GM19025 (cell line): ENCODE measurements around the gene TAF5.
"Not testable (repeated sequence)": the region's sequence is repeated elsewhere in the genome, so short reads cannot be mapped to it uniquely, and the experiment has no call there.

Experiments used
- ATAC-seq: cut with Tn5 transposase; IDR thresholded peaks from one replicate; pipeline ENCODE4 v1.9.1; 2021; ENCODE audit warnings: mild to moderate bottlenecking, low read depth, moderate library complexity; ENCODE audit not compliant: unreplicated experiment

Gene TAF5

DNA sequence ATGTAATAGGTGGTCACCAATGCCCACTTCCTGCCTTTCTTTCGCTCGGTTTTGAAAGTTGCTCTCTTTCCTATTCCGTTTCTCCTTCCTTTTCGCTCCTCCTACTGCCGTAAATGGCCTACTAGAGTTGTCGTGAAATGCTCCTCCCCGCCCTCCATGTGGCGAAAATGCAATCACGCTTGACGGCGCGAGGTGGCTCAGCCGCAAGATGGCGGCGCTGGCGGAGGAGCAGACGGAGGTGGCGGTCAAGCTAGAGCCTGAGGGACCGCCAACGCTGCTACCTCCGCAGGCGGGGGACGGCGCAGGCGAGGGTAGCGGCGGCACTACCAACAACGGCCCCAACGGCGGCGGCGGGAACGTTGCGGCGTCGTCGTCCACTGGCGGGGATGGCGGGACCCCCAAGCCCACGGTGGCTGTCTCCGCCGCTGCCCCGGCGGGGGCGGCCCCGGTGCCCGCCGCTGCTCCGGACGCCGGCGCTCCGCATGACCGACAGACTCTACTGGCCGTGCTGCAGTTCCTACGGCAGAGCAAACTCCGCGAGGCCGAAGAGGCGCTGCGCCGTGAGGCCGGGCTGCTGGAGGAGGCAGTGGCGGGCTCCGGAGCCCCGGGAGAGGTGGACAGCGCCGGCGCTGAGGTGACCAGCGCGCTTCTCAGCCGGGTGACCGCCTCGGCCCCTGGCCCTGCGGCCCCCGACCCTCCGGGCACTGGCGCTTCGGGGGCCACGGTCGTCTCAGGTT lies at the start of gene TAF5:
TSS of gene TAF5 (plus strand) at position 195 of the 737 bp plus-strand sequence. CDS start at position 209, 14 bp downstream.
- peak; percentile 43 for ATAC-seq

DNA sequence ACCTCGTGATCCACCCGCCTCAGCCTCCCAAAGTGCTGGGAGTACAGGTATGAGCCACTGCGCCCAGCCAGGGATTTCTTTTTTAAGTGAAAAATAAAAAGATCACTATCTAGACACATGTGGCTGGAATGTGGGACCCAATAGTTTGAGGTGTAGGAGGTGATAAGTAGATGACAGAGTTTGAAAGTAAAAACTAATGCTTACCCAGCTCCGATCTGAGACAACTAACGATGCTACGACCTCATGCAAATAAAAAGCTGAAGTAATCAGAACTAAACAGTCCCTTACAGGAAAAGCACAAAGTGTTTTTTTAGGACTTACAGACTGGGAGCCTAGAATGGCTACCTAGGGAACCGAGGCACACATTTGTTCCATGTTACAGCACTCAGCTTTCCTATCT lies 39.9 kb upstream of the TAF5 start:
- no peak for ATAC-seq

DNA sequence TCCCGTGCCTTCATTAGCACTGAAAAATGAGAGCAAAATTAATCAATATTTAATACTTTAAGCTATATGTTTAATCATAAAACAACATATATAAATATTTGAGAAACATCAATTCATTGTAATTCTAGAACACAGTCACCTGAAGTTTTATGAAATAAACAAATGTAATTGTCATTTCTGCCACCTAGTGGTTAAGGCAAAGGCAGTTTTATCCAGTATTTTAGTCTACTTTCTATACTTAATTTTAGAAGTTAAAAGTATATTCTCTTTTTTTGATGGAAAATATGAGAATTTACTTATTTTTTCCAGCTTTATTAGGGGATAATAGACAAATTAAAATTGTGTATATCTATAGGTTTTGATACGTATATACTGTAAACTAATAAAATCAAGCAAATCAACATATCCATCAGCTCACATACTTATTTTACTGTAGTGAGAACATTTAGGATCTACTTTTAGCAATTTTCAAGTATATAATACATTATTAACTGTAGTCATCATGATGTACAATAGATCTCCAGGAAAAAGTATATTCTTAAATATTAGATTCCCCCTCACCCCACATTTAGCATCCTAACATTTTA lies 33.7 kb upstream of the TAF5 start:
- no peak for ATAC-seq

DNA sequence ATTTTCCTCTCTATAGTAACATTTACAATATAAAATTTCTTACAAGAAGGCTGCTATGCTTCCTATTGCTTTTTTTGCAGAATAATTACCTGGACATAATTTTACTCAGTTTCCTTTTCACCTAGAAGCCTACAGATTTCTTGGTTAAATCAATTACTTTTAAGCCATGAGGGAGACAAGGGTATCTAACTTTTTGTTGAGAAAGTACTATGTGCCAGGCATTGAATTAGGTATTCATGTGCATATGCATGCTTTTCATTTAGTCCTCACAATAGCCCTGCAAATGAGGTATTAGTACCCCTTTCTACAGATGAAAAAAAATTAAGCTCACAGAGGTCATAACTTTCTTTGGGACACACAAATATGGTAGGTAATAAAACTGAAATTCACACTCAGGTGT lies 33.2 kb upstream of the TAF5 start:
- no peak for ATAC-seq

DNA sequence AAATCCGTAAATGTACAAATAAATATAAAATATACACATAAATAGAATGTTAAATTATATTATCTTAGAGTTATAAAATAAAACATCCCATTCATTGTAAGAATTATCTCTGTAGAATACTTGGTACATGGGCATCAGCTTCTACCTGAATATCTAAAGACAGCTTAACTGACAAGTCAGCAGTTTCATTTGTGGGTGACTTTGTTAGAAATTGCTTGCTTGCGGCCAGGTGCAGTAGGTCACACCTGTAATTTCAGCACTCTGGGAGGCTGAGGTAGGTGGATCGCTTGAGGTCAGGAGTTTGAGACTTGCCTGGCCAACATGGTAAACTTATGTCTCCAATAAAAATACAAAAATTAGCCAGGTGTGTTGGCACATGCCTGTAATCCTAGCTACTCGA lies 31.4 kb upstream of the TAF5 start:
- no peak for ATAC-seq

DNA sequence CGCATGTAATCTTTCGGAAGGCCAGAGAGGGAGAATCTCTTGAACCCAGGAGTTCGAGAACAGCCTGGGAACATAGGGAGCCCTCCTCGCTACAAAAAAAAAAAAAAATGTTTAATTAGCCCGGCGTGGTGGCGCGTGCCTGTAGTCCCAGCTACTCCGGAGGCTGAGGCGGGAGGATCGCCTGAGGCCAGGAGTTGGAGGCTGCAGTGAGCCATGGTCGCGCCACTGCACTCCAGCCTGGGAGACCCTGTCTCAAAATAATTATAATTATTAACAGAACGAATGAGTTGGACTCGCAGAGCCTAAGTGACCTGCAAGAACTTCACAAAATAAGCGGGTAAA lies 17.6 kb upstream of the TAF5 start:
- no peak for ATAC-seq

DNA sequence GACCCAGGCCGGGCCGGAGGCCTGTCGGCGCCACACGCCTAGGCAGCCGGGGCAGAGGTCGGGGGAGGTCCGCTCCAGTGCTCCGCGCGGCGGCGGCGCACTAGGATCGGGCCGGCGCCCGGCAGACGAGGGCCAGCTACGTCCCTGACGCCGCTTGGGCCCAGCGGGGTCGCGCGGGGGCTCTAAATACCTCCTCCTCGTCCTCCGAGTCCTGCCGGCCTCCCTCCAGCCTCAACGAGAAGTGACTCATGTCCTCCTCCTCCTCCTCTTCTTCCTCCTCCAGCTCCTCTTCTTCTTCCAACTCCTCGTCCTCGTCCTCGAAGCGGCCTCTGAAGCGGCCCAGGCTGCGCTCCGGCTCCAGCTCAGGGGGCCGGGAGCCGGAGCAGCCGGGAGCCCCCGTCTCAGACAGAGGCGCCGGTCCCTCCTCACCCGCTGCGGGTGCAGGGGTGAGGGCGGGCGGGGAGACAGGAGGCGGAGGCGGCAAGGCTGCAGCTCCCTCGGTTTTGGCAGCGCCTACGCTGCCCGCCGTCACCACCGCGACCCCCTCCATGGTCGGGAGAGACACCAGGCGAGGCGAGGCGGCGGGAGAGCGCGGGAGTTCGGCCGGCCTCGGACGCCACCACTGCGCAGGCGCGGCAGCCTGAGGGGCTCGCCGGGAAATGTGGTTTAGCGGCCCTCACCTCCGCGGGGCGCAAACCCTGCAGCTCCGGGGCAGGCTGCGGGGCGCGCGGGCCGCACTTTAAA lies 17.1 kb upstream of the TAF5 start, which contains the start of gene PCGF6:
TSS of gene PCGF6 (minus strand) at position 624 of the 744 bp plus-strand sequence. CDS start at position 550, 74 bp downstream.
- ATAC-seq = peak; percentile 76

DNA sequence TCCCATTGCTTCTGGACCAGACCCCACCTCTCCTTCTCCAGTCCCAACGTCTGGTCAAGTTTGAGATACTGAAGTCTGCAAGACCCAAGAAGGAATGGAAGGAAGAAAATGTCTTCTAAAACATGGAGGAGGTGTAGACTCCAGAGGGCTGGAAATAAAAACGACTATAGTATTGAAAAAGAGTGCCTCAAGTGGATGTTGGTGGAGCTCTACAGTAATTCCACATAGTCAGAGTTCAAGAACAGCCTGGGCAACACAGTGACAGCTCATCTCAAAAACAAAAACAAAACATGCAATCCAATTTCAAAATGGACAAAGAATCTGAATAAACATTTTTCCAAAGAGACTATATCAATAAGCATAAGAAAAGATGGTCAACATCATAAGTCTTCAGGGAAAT lies 14.5 kb upstream of the TAF5 start:
- ATAC-seq = no peak

DNA sequence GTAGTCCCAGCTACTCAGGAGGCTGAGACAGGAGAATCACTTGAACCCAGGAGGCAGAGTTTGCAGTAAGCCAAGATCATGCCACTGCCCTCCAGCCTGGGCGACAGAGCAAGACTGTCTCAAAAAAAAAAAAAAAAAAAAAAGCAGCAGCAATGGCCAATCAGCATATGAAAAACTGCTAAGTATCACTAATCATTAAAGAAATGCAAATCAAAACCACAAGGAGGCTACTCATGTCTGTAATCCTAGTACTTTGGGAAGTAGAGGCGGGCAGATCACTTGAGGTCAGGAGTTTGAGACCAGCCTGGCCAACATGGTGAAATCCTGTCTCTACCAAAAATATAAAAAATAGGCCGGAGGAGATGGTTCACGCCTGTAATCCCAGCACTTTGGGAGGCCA lies 13.2 kb upstream of the TAF5 start:
- ATAC-seq = not testable (repeated sequence)

DNA sequence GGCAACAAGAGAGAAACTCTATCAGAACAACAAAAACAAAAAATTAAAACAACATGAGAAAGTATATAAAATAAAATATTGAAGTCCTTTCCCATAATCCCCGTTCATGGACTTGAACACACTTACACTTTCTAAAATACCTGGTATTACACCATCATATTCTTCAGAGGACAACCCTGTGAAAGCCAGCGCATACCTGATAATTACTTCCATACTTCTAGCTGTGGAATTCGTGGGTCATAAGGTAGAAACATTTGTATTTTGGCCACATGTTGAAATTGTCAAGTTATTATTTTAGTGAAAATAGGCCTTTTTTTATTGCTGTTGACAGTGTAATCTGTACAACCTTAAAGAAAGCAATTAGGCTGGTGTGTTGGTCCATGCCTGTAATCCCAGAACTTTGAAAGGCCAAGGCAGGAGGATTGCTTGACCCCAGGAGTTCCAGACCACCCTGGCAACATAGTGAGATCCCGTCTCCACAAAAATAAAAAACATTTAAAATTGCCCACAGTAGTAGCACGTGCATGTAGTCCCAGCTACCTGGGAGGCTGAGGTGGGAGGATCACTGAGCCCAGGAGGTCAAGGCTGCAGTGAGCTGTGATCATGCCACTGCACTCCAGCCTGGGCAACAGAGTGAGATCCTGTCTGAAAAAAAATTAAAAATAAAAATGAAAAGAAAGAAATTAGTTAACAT lies 11.7 kb upstream of the TAF5 start:
- ATAC-seq = no peak

DNA sequence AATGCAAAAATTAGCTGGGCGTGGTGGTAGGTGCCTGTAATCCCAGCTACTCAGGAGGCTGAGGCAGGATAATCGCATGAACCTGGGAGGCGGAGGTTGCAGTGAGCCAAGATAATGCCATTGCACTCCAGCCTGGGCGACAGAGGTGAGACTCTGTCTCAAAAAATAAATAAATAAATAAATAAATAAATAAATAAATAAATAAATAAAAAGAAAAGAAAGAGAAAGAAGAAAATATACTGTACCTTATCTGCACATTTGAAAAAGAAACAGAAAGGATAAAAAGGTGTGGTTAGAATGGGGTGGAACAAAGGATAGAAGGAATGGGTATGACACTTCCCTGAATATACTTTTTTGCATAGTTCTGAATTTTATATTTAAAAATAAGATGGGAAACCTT lies 8.3 kb upstream of the TAF5 start:
- not testable (repeated sequence) for ATAC-seq

DNA sequence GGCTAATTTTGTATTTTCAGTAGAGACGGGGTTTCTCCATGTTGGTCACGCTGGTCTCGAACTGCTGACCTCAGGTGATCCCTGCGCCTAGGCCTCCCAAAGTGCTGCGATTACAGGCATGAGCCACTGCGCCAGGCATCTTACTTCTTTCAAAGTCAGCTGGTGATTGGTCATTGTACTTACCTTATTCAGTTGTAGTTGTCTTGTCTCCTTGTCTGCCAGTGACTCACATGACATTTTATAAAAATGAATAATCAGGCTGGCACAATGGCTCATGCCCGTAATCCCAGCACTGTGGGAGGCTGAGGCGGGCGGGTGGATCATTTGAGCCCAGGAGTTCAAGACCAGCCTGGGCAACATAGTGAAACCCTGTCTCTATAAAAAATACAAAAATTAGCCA lies 7.0 kb upstream of the TAF5 start:
- not testable (repeated sequence) for ATAC-seq

DNA sequence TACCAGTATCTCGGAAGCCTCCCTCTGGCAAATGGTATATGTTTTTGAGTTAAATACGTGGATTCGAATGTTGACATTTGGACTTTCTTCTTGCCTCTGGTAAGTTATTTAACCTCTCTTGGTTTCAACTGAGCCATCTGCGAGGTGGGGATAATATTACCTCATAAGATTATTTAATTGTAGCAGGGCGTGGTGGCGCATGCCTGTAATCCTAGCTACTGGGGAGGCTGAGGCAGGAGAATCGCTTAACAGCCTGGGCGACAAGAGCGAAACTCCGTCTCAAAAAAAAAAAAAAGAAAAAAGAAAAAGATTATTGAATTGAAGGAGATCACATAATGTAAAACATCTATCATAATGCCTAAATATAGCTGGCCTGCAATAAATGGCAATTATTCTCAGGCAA lies 396 bp upstream of the TAF5 start:
- ATAC-seq = no peak

DNA sequence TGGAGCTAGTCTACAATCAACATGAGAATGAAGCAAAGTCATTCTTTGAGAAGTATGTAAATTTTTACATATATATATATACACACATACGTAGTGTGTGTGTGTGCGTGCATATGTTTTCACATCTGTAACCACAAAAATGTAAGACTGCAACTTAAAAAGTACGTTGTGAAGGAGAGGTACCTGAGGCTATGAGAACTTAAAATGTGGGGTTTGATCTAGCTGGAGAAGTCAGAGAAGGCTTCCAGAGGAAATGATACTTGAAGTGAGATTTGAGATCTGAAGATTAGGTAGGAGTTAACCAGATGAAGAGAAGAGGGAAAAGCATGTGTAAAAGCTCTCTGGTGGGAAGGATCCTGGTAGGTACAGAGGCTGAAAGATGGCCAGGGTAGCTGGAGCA lies 5.8 kb downstream of the TAF5 start:
- ATAC-seq = no peak

DNA sequence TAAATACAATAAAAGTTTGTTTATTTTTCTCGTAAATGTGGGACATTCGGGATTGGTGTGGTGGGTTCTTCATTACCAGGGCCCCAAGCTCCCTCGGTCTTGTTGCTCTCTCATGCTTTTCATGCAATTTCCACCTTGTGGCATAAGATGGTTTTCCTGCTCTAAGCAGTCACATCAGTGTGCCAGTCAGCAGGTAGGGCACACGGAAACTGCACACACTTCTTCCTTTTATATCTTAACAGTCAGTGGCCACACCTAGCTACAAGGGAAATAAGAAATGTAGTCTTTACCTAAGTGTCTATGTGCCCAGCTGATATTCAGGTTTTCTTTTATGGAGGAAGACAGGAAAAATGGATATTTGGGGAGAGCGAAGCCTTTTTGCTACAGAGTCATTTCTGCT lies 6.5 kb downstream of the TAF5 start:
- no peak for ATAC-seq

DNA sequence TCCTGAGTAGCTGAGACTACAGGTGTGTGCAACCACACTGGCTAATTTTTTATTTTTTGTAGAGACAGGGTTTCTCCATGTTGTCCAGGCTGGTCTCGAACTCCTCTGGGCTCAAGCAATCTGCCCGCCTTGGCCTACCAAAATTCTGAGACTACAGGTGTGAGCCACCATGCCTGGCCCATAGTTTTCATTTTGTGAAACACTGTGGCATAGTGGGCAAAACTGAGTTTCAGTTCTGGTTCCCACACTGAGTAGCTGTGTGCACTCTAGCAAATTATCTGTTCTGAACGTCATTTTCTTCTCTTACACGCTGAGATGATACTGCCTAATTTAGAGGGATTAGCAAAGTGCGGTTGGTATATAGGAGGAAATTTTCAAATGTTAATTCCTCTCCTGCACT lies 15.0 kb downstream of the TAF5 start:
- no peak for ATAC-seq

DNA sequence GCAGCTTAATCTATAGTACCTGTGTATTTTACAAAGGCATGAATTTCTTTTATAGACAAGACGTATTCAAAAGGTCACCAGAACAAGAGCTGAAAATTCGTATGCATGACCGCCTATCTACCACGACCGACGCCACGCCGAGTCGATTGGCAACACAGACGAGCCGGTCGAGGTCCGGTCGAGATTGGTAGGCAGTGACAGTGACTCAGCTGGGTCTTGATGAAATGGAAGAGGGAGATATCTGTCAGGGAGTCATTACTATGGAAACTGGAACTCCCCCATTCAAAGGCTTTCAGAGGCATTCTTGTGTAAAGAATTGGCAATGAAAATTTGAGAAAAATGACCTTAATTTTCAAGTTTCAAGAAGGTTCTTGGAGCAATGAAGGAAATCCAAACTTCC lies 26.4 kb downstream of the TAF5 start:
- no peak for ATAC-seq

DNA sequence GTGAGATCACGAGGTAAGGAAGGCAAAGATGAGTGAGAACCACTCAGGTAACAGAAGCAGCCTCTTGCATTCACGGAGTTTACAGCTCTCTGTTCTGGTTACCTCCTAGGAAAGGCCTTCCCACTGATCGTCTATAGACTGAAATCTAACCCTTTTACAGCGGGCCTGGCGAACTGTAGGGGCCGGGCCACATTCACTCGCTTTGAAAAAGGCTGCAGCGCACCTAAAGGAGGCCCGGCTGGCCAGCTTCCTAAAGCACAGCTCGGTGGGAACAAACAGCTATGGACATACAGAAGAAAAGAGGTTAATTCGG lies 27.9 kb downstream of the TAF5 start:
- ATAC-seq = no peak

DNA sequence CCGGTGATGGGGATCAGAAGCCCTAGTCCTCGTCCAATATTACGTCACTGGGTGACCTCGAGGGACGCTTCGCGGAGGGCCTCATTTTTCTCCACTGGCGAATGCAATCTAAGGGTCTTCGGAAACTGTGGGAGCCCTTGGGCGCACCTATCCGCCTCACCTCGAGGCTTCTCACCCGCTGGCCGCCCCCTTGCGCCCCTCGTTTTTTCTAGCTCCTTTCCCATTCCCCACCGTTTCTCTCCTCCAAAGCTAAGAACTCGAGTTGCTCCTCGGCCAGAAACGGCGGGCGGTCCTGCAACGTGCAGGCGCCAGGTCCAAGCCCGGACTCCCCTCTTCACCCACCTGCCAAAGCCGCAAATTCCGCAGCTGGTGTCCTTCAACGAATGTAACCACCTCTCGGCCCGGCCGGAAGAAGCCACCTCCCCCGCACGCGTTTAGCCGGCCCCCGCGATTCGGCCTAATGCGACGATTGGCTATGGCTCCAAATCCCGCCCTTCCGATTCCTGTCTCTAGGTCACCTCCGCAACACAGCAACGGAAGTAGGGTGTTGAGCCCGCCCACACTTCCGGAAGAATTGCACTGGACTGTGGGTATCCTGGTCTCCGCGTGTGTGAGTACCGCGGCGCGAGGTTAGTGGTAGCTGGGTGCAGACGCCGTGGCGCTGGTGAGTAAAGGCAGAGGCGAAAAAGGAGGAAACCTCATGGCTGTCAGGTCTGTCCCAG lies 28.5 kb downstream of the TAF5 start, which contains the start of the genes ATP5MK and PDCD11:
TSS of gene ATP5MK (minus strand) at position 409 of the 722 bp plus-strand sequence. CDS start 4,018 bp downstream, outside the sequence.
TSS of gene PDCD11 (plus strand) at position 560 of the 722 bp plus-strand sequence. CDS start 1,801 bp downstream, outside the sequence.
- peak; percentile 98 for ATAC-seq

DNA sequence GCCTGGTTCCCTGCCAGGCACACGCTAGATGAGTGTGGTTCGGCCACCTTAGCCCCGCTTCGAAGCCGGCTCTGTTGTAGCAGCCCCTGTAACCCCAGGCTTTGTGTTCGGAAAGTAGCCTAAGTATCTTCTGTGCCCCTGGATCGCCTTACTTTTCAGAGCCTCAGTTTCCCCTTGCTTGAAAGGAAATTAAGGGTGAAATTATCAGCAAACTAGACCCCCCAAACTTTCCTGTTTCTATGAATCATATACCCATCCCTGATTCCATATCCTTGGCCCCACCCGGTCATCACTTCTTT lies 29.0 kb downstream of the TAF5 start:
- ATAC-seq = no peak
